Measurements from ENCODE around the gene LIME1.

- TF ChIP-seq CTCF (IDR thresholded peaks at IDR 0.05) = no peak
- TF ChIP-seq ZFX (IDR thresholded peaks at IDR 0.05; ENCODE audit: borderline replicate concordance) = no peak
These were observed 35.5 kb upstream of the LIME1 start for GRCh38 chr20:63701051-63701328.
